HUES64 (cell line): ENCODE results near the gene DIS3L2.
A peak's percentile ranks its signal among the peaks of the same experiment; 100 is the strongest.

Experiments used
- H3K27ac ChIP-seq: 2 replicates; pipeline ENCODE4 v1.7.0; 2013; ENCODE audit warnings: low read depth, low read length, inconsistent platforms
- H3K27me3 ChIP-seq: 2 replicates; pipeline ENCODE4 v1.6.1; 2013; ENCODE audit warnings: mild to moderate bottlenecking, low read length; ENCODE audit not compliant: insufficient read depth
- H3K36me3 ChIP-seq: 2 replicates; pipeline ENCODE4 v1.6.1; 2013; ENCODE audit warnings: mild to moderate bottlenecking, low read length; ENCODE audit not compliant: insufficient read depth
- H3K4me1 ChIP-seq: 2 replicates; pipeline ENCODE4 v1.6.1; 2013; ENCODE audit warnings: mild to moderate bottlenecking, low read length, moderate library complexity; ENCODE audit not compliant: insufficient read depth
- H3K4me3 ChIP-seq: 2 replicates; pipeline ENCODE4 v1.5.1; 2013; ENCODE audit warnings: mild to moderate bottlenecking, low read length, moderate library complexity
- H3K9ac ChIP-seq: 2 replicates; pipeline ENCODE4 v1.6.1; 2013; ENCODE audit warnings: mild to moderate bottlenecking, low read depth, low read length
- H3K9me3 ChIP-seq: 2 replicates; pipeline ENCODE4 v1.6.1; 2013; ENCODE audit warnings: low read depth, low read length; ENCODE audit not compliant: insufficient read depth
- WGBS: fragments of 150-250, 120-280 bp; methylation state at CpG from one replicate; pipeline ENCODE4 v1.1.7; 2013; ENCODE audit warnings: missing lambda C conversion rate; 5-methylcytosine and 5-hydroxymethylcytosine counted together

The DIS3L2 gene

GRCh38 chr2:232341061-232341738 is 379.7 kb downstream of the DIS3L2 start:
- no peaks in the 10 kb centered on the region for H3K4me1 ChIP-seq
- 95% methylated on average over 17 of the region's 17 CpGs for WGBS

GRCh38 chr2:232341739-232342126 is 380.2 kb downstream of the DIS3L2 start:
- no peak overlapping the region for H3K9ac ChIP-seq
- H3K4me3 ChIP-seq = no peak overlapping the region
- no peak overlapping the region for H3K27ac ChIP-seq
- H3K36me3 ChIP-seq = no peaks in the 10 kb centered on the region
- 97% methylated on average over 4 of the region's 4 CpGs for WGBS
- no peaks in the 10 kb centered on the region for H3K4me1 ChIP-seq
- no peaks in the 10 kb centered on the region for H3K9me3 ChIP-seq
- no peaks in the 10 kb centered on the region for H3K27me3 ChIP-seq

More at GRCh38 chr2:232341061-232341738, 379.7 kb downstream of the DIS3L2 start:
- Histone ChIP-seq H3K27me3 (no peaks in the 10 kb centered on the region), H3K27ac (no peak overlapping the region), H3K9me3 (no peaks in the 10 kb centered on the region), H3K36me3 (no peaks in the 10 kb centered on the region), H3K4me3 (no peak overlapping the region), H3K9ac (no peak overlapping the region)

- Histone ChIP-seq H3K27ac (no peak overlapping the region), H3K9ac (no peak overlapping the region), H3K4me3 (no peak overlapping the region), H3K9me3 (no peaks in the 10 kb centered on the region), H3K27me3 (no peaks in the 10 kb centered on the region), H3K36me3 (no peaks in the 10 kb centered on the region), H3K4me1 (no peaks in the 10 kb centered on the region)
- 85% methylated on average over 19 of the region's 19 CpGs for WGBS
Observed at GRCh38 chr2:232342635-232343565, 381.4 kb downstream of the DIS3L2 start.

- Histone ChIP-seq H3K27me3 (peaks cover 3% of the 10 kb centered on the region; the same call in 1 of the 2 replicates), H3K9me3 (no peaks in the 10 kb centered on the region), H3K36me3 (no peaks in the 10 kb centered on the region), H3K9ac (no peak overlapping the region), H3K4me1 (no peaks in the 10 kb centered on the region), H3K4me3 (no peak overlapping the region), H3K27ac (no peak overlapping the region)
- WGBS = 89% methylated on average over 6 of the region's 6 CpGs
Observed at GRCh38 chr2:232343821-232344220, 382.3 kb downstream of the DIS3L2 start.

- Histone ChIP-seq H3K4me1 (no peaks in the 10 kb centered on the region), H3K9me3 (no peaks in the 10 kb centered on the region), H3K9ac (no peak overlapping the region), H3K36me3 (no peaks in the 10 kb centered on the region), H3K27me3 (peaks cover 17% of the 10 kb centered on the region), H3K27ac (no peak overlapping the region), H3K4me3 (no peak overlapping the region)
- 93% methylated on average over 8 of the region's 8 CpGs for WGBS
Observed at GRCh38 chr2:232345251-232345650, 383.7 kb downstream of the DIS3L2 start.

- no peak overlapping the region for H3K27ac ChIP-seq
- H3K4me3 ChIP-seq = no peak overlapping the region
- H3K9me3 ChIP-seq = no peaks in the 10 kb centered on the region
- H3K27me3 ChIP-seq = peaks cover 38% of the 10 kb centered on the region
- WGBS = 94% methylated on average over 5 of the region's 6 CpGs
- H3K4me1 ChIP-seq = no peaks in the 10 kb centered on the region
- no peaks in the 10 kb centered on the region for H3K36me3 ChIP-seq
- H3K9ac ChIP-seq = no peak overlapping the region
Observed at GRCh38 chr2:232347369-232347768, 385.9 kb downstream of the DIS3L2 start.

GRCh38 chr2:232348936-232349335 is 387.4 kb downstream of the DIS3L2 start:
- Histone ChIP-seq H3K9me3 (no peaks in the 10 kb centered on the region), H3K27me3 (peaks cover 47% of the 10 kb centered on the region), H3K27ac (no peak overlapping the region), H3K4me1 (no peaks in the 10 kb centered on the region), H3K4me3 (no peak overlapping the region), H3K36me3 (no peaks in the 10 kb centered on the region), H3K9ac (no peak overlapping the region)
- WGBS = 80% methylated on average over 6 of the region's 6 CpGs

GRCh38 chr2:232349546-232349945 is 388.0 kb downstream of the DIS3L2 start:
- Histone ChIP-seq H3K9me3 (0 out of 2 replicates have a peak, but pooled peaks cover 3% of the 10 kb centered on the region), H3K27me3 (peaks cover 47% of the 10 kb centered on the region), H3K4me1 (no peaks in the 10 kb centered on the region), H3K9ac (no peak overlapping the region), H3K4me3 (no peak overlapping the region), H3K36me3 (no peaks in the 10 kb centered on the region), H3K27ac (no peak overlapping the region)
- WGBS = 94% methylated on average over 7 of the region's 7 CpGs

- 91% methylated on average over 14 of the region's 14 CpGs for WGBS
- no peak overlapping the region for H3K9ac ChIP-seq
- H3K9me3 ChIP-seq = 0 out of 2 replicates have a peak, but pooled peaks cover 8% of the 10 kb centered on the region
- H3K27me3 ChIP-seq = peaks cover 47% of the 10 kb centered on the region
- no peaks in the 10 kb centered on the region for H3K36me3 ChIP-seq
- H3K4me1 ChIP-seq = no peaks in the 10 kb centered on the region
- H3K27ac ChIP-seq = no peak overlapping the region
- no peak overlapping the region for H3K4me3 ChIP-seq
Observed at GRCh38 chr2:232349946-232350635, 388.6 kb downstream of the DIS3L2 start.

- H3K9me3 ChIP-seq = 0 out of 2 replicates have a peak, but pooled peaks cover 8% of the 10 kb centered on the region
- WGBS = 96% methylated on average over 76 of the region's 76 CpGs
- H3K36me3 ChIP-seq = no peaks in the 10 kb centered on the region
- no peaks in the 10 kb centered on the region for H3K4me1 ChIP-seq
- peaks cover 47% of the 10 kb centered on the region for H3K27me3 ChIP-seq
- H3K9ac ChIP-seq = no peak overlapping the region; the same call in 1 of the 2 replicates
- H3K4me3 ChIP-seq = peak overlapping the region; percentile 10; the same call in 1 of the 2 replicates
- no peak overlapping the region for H3K27ac ChIP-seq
Observed at GRCh38 chr2:232350804-232351685, 389.5 kb downstream of the DIS3L2 start.
